ENCODE data around the gene SLC6A6.

Gene SLC6A6

DNA sequence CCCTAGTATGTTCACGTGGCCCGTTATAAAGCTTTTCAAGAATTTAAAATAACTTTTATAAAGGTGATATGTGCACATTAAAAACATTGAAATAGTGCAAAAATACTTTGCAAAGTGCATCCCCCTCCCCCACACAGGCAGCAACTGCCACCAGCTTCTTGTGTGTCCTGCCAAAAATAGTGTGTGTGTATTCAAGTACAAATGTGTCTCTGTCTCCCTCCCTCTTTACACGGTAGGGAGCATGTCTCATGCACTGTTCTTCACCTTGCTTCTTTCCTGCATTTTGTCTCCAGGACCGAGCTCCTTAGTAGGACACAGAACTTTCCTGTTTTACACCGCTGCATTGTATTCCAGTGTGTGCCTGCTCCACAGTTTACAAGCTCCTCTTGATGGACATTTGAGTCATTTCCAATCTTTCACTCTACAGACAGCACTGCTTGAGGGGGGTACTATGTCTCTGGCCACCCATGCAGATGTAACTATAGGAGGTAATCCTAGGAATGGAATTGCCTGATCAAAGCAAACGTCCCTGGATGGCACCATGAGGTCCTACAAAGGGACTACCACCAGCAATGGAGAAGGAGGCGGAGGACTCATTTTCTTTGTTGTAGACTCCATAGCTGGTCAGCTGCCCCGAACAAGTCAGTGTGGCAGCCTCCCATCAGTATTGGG lies 52.4 kb downstream of the SLC6A6 start:
- DNase-seq (ENCODE audit: low spot score) = no peak

GRCh38 chr3:14455571-14456317 lies 53.3 kb downstream of the SLC6A6 start:
- DNase-seq (ENCODE audit: low spot score) = no peak

- DNase-seq (ENCODE audit: low spot score) = no peak
Measured at GRCh38 chr3:14456794-14457193, 54.4 kb downstream of the SLC6A6 start.

GRCh38 chr3:14457481-14457880 lies 55.1 kb downstream of the SLC6A6 start:
- no peak for DNase-seq (ENCODE audit: low spot score)

- DNase-seq (ENCODE audit: low spot score) = no peak
Measured at GRCh38 chr3:14457999-14458398, 55.6 kb downstream of the SLC6A6 start.

DNA sequence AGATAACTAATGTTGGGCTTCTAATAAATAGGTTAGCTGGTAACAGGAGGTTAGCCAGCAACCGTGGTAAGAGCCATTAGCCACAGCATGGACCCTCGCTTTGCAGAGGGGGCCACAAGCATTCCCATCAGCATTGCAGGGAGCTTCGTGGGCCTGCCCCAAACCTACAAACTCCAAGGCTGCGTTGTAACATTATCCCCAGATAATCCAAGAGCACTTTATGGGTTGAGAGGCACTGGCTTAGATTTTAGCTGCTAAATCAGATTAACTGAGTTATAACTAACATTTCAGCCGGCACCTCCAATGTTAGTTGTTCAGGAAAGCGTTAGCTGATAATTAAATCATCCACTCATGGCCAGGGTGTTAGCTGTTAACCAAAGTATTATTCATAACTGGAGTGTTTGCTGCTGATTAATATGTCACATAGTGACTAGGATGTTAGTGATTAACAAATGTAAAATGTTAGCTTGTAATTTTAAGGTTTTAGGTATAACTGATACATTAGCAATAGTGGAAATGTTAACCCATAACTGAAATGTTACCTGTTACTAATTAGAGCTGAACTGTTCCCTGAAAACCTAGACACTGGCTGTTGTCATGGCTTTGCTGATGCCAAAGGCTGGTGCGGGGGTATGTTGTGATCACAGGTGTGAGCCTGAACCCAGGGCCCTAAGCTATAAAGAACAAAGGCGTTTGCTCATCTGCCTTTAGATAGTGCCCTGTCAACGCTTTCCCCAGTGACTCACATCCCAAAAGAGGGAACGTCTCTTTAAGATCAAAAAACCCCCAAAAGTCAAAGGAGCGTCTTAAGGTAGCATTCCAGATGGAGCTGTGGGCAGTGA lies 56.2 kb downstream of the SLC6A6 start:
- DNase-seq (ENCODE audit: low spot score) = no peak

DNA sequence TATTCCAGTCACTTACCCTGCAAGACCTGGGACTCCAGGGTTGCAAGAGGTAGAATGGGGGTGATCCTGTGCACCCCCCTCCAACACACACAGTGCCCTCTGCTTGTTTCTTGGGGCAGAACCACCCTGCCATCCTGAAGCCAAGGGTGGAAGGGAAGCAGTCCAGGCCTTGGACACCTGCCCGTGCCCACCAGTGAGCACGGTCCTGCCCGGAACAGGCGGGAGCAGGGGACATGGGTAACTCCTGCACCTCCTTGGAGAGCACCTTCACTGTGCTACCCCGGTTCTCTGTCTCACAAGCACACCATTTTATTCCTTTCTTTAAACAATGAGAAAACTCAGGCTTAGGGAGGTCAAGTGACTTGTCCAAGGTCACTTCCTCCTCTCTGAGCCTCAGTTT lies 57.0 kb downstream of the SLC6A6 start:
- DNase-seq (ENCODE audit: low spot score) = no peak

DNA sequence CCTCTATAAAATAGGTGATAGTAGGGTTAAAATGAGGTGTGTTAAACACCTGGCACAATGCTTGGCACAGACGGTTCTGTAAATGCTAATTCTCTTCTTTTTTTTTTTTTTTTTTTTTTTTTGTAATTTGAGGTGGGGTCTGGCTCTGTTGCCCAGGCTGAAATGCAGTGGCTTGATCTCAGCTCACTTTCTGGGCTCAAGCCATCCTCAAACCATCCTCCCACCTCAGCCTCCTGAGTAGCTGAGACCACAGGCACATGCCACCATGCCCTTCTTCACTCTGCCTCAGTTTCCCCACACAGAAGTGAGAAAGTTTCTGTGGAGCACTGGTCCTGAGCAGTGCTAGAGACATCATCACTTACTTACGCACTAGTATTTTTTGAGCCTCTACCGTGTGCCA lies 57.4 kb downstream of the SLC6A6 start:
- no peak for DNase-seq (ENCODE audit: low spot score)

GRCh38 chr3:14460342-14461005 lies 58.1 kb downstream of the SLC6A6 start:
- DNase-seq (ENCODE audit: low spot score) = no peak

DNA sequence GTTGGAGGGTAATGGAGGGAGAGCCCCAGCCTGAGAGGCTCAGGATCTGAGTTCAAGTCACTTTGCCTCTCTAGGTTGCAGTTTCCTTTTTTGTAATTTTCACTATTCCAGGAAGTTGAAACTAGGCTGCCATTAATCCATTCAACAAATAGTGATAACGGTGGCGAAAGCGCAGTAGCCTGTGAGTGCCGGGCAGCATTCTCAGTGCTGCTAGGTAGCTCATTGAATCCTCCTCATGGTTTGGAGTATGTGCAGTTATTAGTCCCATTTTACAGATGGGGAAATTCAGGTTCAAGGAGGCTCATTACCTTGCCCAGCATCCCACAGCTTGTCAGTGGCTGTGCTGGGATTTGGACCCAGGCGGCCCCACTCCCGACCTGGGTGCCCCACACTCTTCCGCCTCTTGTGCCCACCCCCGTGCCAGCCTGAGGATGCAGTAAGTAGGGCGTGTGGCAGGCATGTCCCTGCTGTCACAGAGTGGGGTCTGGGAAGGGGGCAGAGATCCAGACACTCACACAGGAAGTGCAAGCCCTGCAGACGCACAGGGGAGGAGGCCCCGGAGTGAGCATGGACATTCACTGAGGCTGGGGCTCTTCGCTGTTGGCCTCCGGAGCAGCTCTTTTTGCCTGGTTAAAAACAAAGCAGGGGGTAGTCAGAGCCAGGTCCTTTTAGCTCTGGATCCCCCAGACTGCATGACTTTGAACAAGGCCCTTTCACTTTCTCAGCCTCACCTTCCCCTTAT lies 58.8 kb downstream of the SLC6A6 start:
- no peak for DNase-seq (ENCODE audit: low spot score)

DNA sequence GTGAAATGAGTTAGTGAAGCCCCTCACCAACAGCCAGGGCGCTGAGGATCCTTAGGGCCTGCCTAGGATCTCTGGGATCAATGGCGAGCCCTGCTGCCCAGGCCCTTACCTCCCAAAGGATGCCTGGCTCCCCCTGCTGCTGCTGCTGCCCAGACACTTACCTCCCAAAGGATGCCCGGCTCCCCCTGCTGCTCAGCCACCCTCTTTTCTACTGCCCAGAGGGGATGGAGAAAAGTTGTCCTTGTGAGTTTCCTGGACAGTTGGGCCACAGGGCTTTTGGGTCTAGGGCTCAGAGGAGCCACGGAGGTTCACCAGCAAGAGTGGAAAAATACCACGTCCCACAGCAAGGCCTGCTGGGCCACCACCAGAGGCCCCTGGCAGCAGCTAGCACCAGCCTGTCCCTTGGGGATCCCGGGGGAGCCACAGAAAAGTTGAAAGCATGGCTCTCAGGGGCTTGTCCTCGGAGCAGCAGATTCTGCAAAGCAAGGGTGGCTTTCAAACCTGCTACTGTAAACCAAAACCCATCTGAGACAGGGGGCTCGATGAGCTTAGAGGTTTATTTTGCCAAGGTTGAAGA lies 59.4 kb downstream of the SLC6A6 start:
- DNase-seq (ENCODE audit: low spot score) = peak; percentile 91

GRCh38 chr3:14462738-14463137 lies 60.3 kb downstream of the SLC6A6 start:
- DNase-seq (ENCODE audit: low spot score) = no peak

DNA sequence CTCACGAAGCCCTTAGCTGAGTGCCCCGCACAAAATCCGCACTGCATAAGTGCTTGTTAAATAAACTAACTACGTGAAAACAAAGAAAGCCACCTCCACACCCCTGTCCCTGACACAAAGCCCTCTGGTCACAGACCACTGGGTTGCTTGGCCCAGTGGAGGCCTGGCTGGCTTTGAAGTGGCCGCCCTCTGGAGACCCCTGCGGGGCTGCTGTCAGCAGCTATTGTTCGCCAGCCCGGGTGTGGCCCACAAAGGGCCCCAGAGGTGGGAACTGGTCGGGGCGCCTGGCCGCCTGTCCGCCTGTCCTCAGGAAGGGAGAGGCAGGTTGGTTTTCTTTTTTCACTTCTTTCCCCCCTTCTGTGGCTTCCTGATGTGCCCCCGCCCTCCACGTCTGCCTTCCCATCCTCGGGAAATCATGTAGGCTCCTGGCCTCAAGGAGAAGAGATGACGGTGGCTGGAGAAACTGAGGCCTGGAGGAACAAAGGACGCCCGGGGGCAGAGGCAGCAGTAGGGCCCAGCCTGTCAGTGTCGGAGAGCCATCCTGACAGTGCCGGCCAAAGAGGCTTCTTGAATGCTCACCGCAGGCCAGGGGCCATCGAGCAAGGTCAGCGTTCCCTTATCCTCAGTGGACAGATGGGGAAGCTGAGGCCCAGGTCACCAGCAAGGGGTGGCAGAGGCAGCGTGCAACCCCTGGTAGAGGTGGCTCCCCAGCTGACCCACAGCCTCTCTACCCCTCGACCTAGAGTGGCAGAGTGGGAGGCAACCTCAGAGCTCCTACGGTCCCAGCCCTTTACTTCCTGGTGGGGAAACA lies 61.1 kb downstream of the SLC6A6 start:
- DNase-seq (ENCODE audit: low spot score) = no peak

DNA sequence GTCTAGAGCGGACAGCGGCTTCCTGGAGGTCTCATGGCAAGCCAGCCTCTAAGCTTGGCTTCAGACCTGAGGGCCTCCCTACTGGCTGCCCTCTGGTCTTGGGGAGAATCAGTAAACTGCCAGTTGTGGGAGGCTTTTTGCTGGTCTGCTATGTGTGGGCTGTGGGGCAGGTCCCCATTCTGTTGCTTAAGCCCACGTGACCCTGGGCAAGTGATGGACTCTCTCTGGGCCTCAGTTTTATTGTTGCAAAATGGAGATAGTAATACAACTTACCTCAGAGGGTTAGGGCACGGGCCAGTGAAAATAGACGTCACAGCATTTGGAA lies 61.7 kb downstream of the SLC6A6 start:
- DNase-seq (ENCODE audit: low spot score) = no peak

GRCh38 chr3:14464521-14464920 lies 62.1 kb downstream of the SLC6A6 start:
- no peak for DNase-seq (ENCODE audit: low spot score)

GRCh38 chr3:14465425-14465824 lies 63.0 kb downstream of the SLC6A6 start:
- DNase-seq (ENCODE audit: low spot score) = no peak

- DNase-seq (ENCODE audit: low spot score) = no peak
Measured at GRCh38 chr3:14466179-14466903, 63.9 kb downstream of the SLC6A6 start.

DNA sequence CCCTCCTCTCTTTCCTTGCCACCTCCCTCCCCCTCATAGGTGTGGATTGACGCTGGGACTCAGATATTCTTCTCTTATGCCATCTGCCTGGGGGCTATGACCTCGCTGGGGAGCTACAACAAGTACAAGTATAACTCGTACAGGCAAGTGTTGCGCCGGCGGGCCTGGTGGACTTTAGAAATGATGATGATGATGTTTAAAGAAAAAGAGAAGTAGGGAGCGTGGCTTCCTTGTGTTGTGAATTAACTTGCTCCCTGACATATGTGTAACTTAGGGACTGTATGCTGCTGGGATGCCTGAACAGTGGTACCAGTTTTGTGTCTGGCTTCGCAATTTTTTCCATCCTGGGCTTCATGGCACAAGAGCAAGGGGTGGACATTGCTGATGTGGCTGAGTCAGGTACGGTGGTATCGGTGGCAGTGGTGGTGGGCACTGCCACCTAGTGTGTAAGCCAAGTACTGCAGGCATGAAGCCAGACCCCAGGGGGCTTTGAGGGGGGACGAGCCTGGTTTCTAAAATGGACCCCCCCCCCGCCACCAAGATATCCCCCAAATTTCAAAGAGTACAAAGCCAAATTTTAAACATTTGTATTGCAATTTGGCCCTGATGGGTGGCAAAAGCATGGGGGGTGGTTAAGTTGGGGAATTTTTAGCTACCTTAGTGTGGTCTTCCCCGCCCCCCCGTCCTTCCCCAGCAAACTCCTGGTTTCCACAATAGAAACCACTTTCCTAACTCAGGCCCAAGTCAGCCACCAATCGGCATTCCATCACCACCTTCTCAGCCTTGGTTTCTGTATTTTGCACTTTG lies 65.6 kb downstream of the SLC6A6 start:
- DNase-seq (ENCODE audit: low spot score) = peak; percentile 97

DNA sequence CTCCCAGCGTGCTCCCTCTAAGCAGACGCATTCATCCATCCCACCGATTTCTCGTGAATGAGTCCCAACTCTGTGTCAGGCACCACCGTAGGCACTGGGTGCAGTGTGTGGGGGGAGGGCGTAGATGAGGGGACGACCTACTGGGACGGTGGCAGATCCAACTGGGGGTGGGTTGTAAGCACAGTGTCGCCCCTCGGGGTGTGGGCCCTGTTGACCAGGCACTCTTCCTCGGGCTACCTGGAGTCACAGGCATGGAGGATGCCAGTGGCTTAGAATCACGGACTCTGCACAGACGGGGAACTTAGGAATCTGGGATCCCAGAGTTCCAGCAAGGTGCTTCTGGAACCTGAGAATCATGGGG lies 66.2 kb downstream of the SLC6A6 start:
- no peak for DNase-seq (ENCODE audit: low spot score)

All from HuH-7.5 (cell line).